ENCODE measurements around the gene ZNF580.

- TF ChIP-seq POLR2A (IDR thresholded peaks at IDR 0.05) (no peak), CTCF (IDR thresholded peaks at IDR 0.05) (no peak), POLR2AphosphoS5 (IDR thresholded peaks at IDR 0.05) (no peak)
Measured at GRCh38 chr19:55669418-55670279, 28.8 kb downstream of the ZNF580 start.
